Osteoblast (primary cell): Measurements from ENCODE around the gene TMEM59. TPM values are rescaled to one million over a fixed set of nuclear protein-coding genes. Genes with fewer than 3 reads are reported as not detected.
A peak's percentile ranks its signal among the peaks of the same experiment; 100 is the strongest.

Experiments
- DNase-seq: peaks from one replicate; pipeline ENCODE4 v3.0.0; 2011; ENCODE audit warnings: low spot score, mixed read lengths; ENCODE audit not compliant: insufficient read length; ENCODE audit errors: missing footprints
- H2AFZ ChIP-seq: 2 replicates; pipeline ENCODE4 v1.6.0; 2011; ENCODE audit warnings: mild to moderate bottlenecking, low read length
- H3K27ac ChIP-seq: 2 replicates; pipeline ENCODE4 v1.5.1; 2011; ENCODE audit warnings: mild to moderate bottlenecking, low read depth, low read length, moderate library complexity
- H3K27me3 ChIP-seq: 2 replicates; pipeline ENCODE4 v1.6.0; 2012; ENCODE audit warnings: mild to moderate bottlenecking, control low read depth, inconsistent platforms, low read length, moderate library complexity; ENCODE audit not compliant: insufficient read depth
- H3K36me3 ChIP-seq: 2 replicates; pipeline ENCODE4 v1.5.1; 2011; ENCODE audit warnings: mild to moderate bottlenecking, low read length, control low read depth, moderate library complexity; ENCODE audit not compliant: insufficient read depth
- H3K4me1 ChIP-seq: 2 replicates; pipeline ENCODE4 v1.5.1; 2011; ENCODE audit warnings: mild to moderate bottlenecking, low read length, control low read depth, moderate library complexity; ENCODE audit not compliant: insufficient read depth
- H3K4me2 ChIP-seq: 2 replicates; pipeline ENCODE4 v1.6.0; 2011; ENCODE audit warnings: mild to moderate bottlenecking, low read length; ENCODE audit not compliant: insufficient read depth
- H3K4me3 ChIP-seq: fragments of 200-600 bp; sonication (generic); 3 replicates; pipeline ENCODE4 v1.5.1; 2012; ENCODE audit warnings: mild to moderate bottlenecking, low read length, inconsistent platforms; ENCODE audit not compliant: insufficient read depth
- H3K79me2 ChIP-seq: 2 replicates; pipeline ENCODE4 v1.6.0; 2012; ENCODE audit warnings: mild to moderate bottlenecking, low read length, control low read depth, inconsistent platforms; ENCODE audit not compliant: insufficient read depth
- H3K9me3 ChIP-seq: 2 replicates; pipeline ENCODE4 v1.5.1; 2011; ENCODE audit warnings: low read depth, low read length, control low read depth
- H4K20me1 ChIP-seq: 2 replicates; pipeline ENCODE4 v1.6.0; 2012; ENCODE audit warnings: mild to moderate bottlenecking, low read length, control low read depth; ENCODE audit not compliant: insufficient read depth
- CTCF ChIP-seq: IDR thresholded peaks from 2 replicates; pipeline ENCODE4 v1.5.1; 2011; ENCODE audit warnings: mild to moderate bottlenecking, low read depth, low read length, moderate library complexity; ENCODE audit errors: extremely low read depth
- total RNA-seq: library from RNA; depleted of rRNA; stranded (reverse); fragments of >200 nt; gene quantifications from 2 replicates; pipeline ENCODE4 v1.2.3, GENCODE V29; 2012

The TMEM59 gene
- total RNA-seq, 1 donor, result 356 TPM

DNA sequence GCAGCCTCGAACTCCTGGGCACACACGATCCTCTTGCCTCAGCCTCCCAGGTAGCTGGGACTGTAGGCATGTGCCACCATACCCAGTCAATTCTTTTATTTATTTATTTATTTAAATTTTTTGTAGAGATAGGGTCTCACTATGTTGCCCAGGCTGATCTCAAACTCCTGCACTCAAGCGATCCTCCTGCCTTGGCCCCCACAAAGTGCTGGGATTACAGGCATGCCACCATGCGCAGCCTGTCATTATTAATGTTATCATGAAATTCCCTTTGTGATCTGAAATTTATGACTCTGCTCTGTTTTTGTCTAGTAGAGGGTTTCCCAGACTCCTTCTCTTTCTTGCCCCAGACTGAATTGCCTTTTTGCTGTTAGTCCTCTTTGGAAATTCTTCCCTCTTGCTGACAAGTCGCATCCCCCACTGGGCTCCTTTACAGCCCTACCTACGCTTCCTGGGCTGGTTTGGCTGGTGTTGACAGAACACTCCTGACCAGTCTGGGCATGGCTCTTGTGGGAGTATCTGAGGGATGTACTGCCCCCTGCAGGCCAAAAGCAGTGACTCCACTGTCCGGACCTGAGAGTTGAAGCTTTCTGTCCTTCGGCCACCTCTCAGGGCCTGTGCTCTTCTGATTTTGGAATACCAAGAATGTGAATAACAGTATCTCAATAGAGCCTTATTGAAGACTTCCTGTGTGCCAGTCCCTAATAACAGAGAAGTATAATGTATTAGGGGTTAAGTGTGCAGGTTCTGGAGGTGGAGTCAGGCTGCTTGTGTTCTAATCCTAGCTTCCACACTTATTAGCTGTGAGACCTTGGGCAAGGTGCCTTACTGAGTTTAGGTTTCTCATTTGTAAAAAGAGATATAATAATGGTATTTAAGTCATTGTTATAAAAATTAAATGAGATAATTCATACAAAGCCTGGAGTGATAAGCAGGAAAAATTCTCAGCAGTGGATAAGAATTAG lies 28.6 kb upstream of the TMEM59 start:
- peak overlapping the region; percentile 37 for H3K4me2 ChIP-seq
- peak; percentile 95 for TF ChIP-seq CTCF
- no peaks in the 10 kb centered on the region for H3K4me1 ChIP-seq
- no peaks in the 10 kb centered on the region for H3K79me2 ChIP-seq
- H3K27me3 ChIP-seq, result no peaks in the 10 kb centered on the region
- peak; percentile 35 for DNase-seq
- H2AFZ ChIP-seq, result peak overlapping the region; percentile 57
- H3K36me3 ChIP-seq, result no peaks in the 10 kb centered on the region
- no peak overlapping the region for H3K4me3 ChIP-seq
- no peak overlapping the region for H3K27ac ChIP-seq
- H4K20me1 ChIP-seq, result no peaks in the 10 kb centered on the region
- H3K9me3 ChIP-seq, result no peaks in the 10 kb centered on the region

DNA sequence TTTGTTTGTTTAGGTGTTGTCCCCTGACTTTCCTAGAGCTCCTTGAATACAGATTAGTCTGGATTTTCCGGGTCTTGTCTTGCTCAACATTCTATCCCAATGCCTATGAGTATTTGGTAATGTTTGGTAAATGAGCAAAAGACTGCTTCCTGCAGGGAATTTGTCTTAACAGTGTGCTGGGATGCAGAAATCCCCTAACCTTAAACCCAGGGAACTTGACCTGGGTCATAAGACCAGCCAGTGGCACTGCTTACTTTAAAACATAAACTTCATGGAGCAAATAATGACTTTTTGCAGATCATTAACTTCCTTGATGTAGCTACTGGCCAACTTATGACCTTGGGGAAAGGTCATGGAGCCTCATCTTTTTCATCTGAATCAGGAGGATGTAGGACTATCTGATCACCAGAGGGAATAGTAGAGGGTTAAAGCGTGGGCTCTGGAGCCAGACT lies 27.6 kb upstream of the TMEM59 start:
- H3K4me1 ChIP-seq, result no peaks in the 10 kb centered on the region
- no peaks in the 10 kb centered on the region for H3K27me3 ChIP-seq
- no peaks in the 10 kb centered on the region for H3K36me3 ChIP-seq
- no peaks in the 10 kb centered on the region for H3K9me3 ChIP-seq
- no peaks in the 10 kb centered on the region for H3K79me2 ChIP-seq
- H3K4me3 ChIP-seq, result no peak overlapping the region
- no peaks in the 10 kb centered on the region for H4K20me1 ChIP-seq
- no peak overlapping the region for H3K27ac ChIP-seq
- no peak overlapping the region for H3K4me2 ChIP-seq
- DNase-seq, result no peak
- H2AFZ ChIP-seq, result no peak overlapping the region
- TF ChIP-seq CTCF, result no peak

DNA sequence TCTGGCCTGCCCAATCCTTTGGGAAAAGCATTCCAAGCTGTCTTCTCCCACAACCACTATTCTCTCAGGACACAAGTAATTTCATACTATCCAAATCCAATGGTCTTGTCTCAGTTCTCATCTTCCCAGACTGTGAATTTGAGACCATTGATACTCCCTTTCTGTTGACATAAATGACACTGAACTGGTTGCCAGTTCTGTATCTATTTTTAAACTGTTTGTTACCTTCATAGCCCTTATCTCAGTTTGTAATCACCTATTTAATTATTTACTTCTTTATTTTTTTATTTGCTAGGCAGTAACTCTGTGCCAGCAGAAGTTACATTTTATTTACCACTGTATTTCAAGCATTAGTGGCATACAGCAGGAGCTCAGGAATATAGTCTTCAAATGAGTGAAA lies 24.4 kb upstream of the TMEM59 start:
- no peaks in the 10 kb centered on the region for H4K20me1 ChIP-seq
- TF ChIP-seq CTCF, result no peak

GRCh38 chr1:54070171-54070837 lies 17.3 kb upstream of the TMEM59 start:
- no peaks in the 10 kb centered on the region for H3K9me3 ChIP-seq
- peak; percentile 85 for TF ChIP-seq CTCF
- peak; percentile 84 for DNase-seq
- no peak overlapping the region for H3K4me2 ChIP-seq
- peaks cover 5% of the 10 kb centered on the region for H3K36me3 ChIP-seq
- no peak overlapping the region for H3K4me3 ChIP-seq
- no peaks in the 10 kb centered on the region for H4K20me1 ChIP-seq
- H3K4me1 ChIP-seq, result no peaks in the 10 kb centered on the region
- no peaks in the 10 kb centered on the region for H3K27me3 ChIP-seq
- no peaks in the 10 kb centered on the region for H3K79me2 ChIP-seq
- no peak overlapping the region for H2AFZ ChIP-seq
- H3K27ac ChIP-seq, result no peak overlapping the region

More for the DNA sequence above, 24.4 kb upstream of the TMEM59 start:
- Histone ChIP-seq H3K4me3 (no peak overlapping the region), H3K4me1 (no peaks in the 10 kb centered on the region), H3K27ac (no peak overlapping the region), H2AFZ (no peak overlapping the region), H3K9me3 (no peaks in the 10 kb centered on the region), H3K27me3 (no peaks in the 10 kb centered on the region), H3K4me2 (no peak overlapping the region), H3K36me3 (no peaks in the 10 kb centered on the region), H3K79me2 (no peaks in the 10 kb centered on the region)
- DNase-seq, result no peak
